K562 (cell line): ENCODE data around the gene SLTM. TPM values are rescaled to one million over a fixed set of nuclear protein-coding genes. Genes with fewer than 3 reads are reported as not detected.
A peak's percentile ranks its signal among the peaks of the same experiment; 100 is the strongest.

ENCODE experiments used
- C11orf30 ChIP-seq: fragments of 450-650 bp; IDR thresholded peaks from 2 replicates; pipeline ENCODE4 v1.6.1; 2016; ENCODE audit warnings: low read depth, mild to moderate bottlenecking
- L3MBTL2 ChIP-seq: fragments of 450-650 bp; IDR thresholded peaks from 2 replicates; pipeline ENCODE4 v1.6.1; 2016; ENCODE audit warnings: mild to moderate bottlenecking, moderate library complexity
- MTA1 ChIP-seq: fragments of 450-650 bp; IDR thresholded peaks from 2 replicates; pipeline ENCODE4 v1.6.1; 2017; ENCODE audit warnings: borderline replicate concordance
- NFE2L1 ChIP-seq: fragments of 450-650 bp; IDR thresholded peaks from 2 replicates; pipeline ENCODE4 v1.6.1; 2016; ENCODE audit warnings: missing genetic modification characterization, low read depth, mild to moderate bottlenecking, missing compliant biosample characterization, moderate library complexity, borderline replicate concordance
- PTBP1 ChIP-seq: fragments of 200-400 bp; formaldehyde crosslinking; IDR thresholded peaks from 2 replicates; pipeline ENCODE4 v1.6.1; 2017; ENCODE audit warnings: low read depth, low read length
- RHOXF2B ChIP-seq: fragments of 250-450 bp; sonication (Bioruptor Pico); conservative IDR thresholded peaks from 2 replicates; pipeline ENCODE4 v1.5.1; 2021
- RNF2 ChIP-seq: sonication (generic); IDR thresholded peaks from 2 replicates; pipeline ENCODE4 v1.6.1; 2016
- SMARCE1 ChIP-seq: fragments of 450-650 bp; IDR thresholded peaks from 2 replicates; pipeline ENCODE4 v1.7.1; 2016; ENCODE audit warnings: mild to moderate bottlenecking
- YY1 ChIP-seq, 3 experiments: IDR thresholded peaks; 2 replicates each; pipeline ENCODE4 v1.6.1; 2011; ENCODE audit warnings: low read length in 2 of 3, mild to moderate bottlenecking in 2 of 3, moderate library complexity in 2 of 3, borderline replicate concordance in 1 of 3, control low read depth in 1 of 3, low read depth in 1 of 3; ENCODE audit not compliant: insufficient read depth in 3 of 3, insufficient replicate concordance in 2 of 3, control insufficient read depth in 1 of 3, insufficient read length in 1 of 3; ENCODE audit errors: extremely low read depth in 1 of 3
- ZNF146 ChIP-seq: IDR thresholded peaks from one replicate; pipeline ENCODE4 v1.6.1; 2018; ENCODE audit warnings: missing compliant biosample characterization; ENCODE audit not compliant: unreplicated experiment
- ZNF3 ChIP-seq: fragments of 250-450 bp; sonication (Bioruptor Pico); IDR thresholded peaks from 2 replicates; pipeline ENCODE4 v1.5.0; 2021; ENCODE audit warnings: mild to moderate bottlenecking, moderate library complexity
- ZSCAN29 ChIP-seq: fragments of 450-650 bp; IDR thresholded peaks from 2 replicates; pipeline ENCODE4 v1.6.1; 2017
- polyA plus RNA-seq, 8 experiments: library from polyadenylated mRNA; depleted of rRNA in 4 of 8; stranded (reverse) in 5 of 8; unstranded in 3 of 8; fragments of >200 nt; fragmentation: Nextera tagmentation in 2 of 8; fragmentation: Illumina TruSeq in 1 of 8; extraction: Ambion mirVana in 2 of 8; extraction: Trizol in 1 of 8; gene quantifications; 2 replicates each; pipeline versions ENCODE4 v1.2.1 to v1.2.3, GENCODE V29; 2011 to 2014; ENCODE audit warnings: inconsistent platforms in 1 of 8, missing spikeins in 1 of 8
- total RNA-seq, 7 experiments: library from RNA; depleted of rRNA in 6 of 7; stranded (reverse); fragments of >200 nt in 6 of 7; fragmentation: Illumina TruSeq in 2 of 7; extraction: Trizol in 2 of 7; gene quantifications; 2 replicates each; pipeline versions ENCODE4 v1.2.1 to v1.2.3, GENCODE V29; 2011 to 2021; ENCODE audit warnings: low replicate concordance in 1 of 7
- TF ChIP-seq, protein P1 (sequence below), 2 experiments: fragments of 450-650 bp in 1 of 2; sonication (generic) in 1 of 2; formaldehyde crosslinking in 1 of 2; IDR thresholded peaks; 2 replicates each; pipeline versions ENCODE4 v1.7.1 to v1.9.0; 2016 to 2022; ENCODE audit warnings: inconsistent platforms in 1 of 2, mild to moderate bottlenecking in 1 of 2, missing genetic modification reagents in 1 of 2
- TF ChIP-seq, protein P2 (sequence below): fragments of 250-450 bp; sonication (Bioruptor Pico); IDR thresholded peaks from 2 replicates; pipeline ENCODE4 v1.4.0; 2020
- TF ChIP-seq, protein P3 (sequence below): fragments of 250-450 bp; sonication (Bioruptor Pico); IDR thresholded peaks from 2 replicates; pipeline ENCODE4 v1.4.0; 2020; ENCODE audit warnings: mild to moderate bottlenecking

SLTM gene
- total and polyA plus RNA-seq, 9 of the 15 experiments (the other 6 are each of a cell fraction or from before 2014, with no cell fraction given): 39.5 to 163 (median 102) TPM

DNA sequence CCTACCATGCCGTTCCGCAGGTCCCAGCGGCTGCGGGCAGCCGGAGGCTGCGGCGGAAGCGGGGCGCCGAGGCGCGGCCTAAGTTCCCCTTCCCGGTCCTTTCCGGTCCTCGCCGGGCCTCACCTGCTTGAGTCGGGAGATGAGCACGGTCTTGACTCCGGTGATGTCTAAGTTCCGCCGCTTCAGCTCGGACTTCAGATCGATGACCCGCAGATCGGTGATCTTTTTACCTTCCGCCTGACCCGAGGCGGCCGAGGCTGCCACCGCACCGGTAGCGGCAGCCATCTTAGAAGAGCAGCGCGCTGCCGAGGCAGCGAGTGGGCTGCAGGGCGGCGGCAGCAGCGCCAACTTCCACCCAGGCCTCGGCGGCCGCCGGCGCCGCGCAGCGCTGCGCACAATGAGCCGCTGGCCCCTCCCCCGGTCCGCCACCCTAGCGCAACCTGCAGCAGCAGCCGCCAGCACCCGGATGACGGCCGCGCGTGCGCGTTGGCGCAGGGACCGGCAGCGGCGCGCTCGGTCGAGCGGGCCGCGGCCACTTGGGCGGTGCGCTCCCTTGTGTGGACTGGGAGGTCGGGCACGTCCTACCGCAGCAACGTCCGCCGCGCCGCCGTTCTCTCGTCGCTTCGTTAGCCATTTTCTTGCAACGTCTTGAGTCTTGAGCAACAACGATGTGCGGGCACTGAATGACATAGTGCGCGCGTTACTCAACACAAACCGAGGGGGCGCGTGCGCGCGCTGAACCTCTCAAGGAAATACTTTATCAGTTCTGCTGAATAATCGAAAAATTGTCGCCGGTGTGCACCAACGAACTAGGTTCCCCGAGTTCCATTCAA is at the start of gene SLTM (continued):
- TF ChIP-seq, protein P1, sequence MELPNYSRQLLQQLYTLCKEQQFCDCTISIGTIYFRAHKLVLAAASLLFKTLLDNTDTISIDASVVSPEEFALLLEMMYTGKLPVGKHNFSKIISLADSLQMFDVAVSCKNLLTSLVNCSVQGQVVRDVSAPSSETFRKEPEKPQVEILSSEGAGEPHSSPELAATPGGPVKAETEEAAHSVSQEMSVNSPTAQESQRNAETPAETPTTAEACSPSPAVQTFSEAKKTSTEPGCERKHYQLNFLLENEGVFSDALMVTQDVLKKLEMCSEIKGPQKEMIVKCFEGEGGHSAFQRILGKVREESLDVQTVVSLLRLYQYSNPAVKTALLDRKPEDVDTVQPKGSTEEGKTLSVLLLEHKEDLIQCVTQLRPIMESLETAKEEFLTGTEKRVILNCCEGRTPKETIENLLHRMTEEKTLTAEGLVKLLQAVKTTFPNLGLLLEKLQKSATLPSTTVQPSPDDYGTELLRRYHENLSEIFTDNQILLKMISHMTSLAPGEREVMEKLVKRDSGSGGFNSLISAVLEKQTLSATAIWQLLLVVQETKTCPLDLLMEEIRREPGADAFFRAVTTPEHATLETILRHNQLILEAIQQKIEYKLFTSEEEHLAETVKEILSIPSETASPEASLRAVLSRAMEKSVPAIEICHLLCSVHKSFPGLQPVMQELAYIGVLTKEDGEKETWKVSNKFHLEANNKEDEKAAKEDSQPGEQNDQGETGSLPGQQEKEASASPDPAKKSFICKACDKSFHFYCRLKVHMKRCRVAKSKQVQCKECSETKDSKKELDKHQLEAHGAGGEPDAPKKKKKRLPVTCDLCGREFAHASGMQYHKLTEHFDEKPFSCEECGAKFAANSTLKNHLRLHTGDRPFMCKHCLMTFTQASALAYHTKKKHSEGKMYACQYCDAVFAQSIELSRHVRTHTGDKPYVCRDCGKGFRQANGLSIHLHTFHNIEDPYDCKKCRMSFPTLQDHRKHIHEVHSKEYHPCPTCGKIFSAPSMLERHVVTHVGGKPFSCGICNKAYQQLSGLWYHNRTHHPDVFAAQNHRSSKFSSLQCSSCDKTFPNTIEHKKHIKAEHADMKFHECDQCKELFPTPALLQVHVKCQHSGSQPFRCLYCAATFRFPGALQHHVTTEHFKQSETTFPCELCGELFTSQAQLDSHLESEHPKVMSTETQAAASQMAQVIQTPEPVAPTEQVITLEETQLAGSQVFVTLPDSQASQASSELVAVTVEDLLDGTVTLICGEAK (IDR thresholded peaks at IDR 0.05): peak; percentile 46
- TF ChIP-seq, protein P1 (CRISPR knock-in tag; IDR thresholded peaks at IDR 0.05): no peak
- TF ChIP-seq C11orf30: peak; percentile 99
- peak; percentile 94 to 96 (median 95) for TF ChIP-seq YY1 (IDR thresholded peaks at IDR 0.05; ENCODE audit: borderline replicate concordance in 1 of 3, control insufficient read depth in 1 of 3, extremely low read depth in 1 of 3, insufficient read depth in 3 of 3, insufficient read length in 1 of 3, insufficient replicate concordance in 2 of 3, low read depth in 1 of 3, low read length in 2 of 3)
- no peak for TF ChIP-seq PTBP1
- no peak for TF ChIP-seq RHOXF2B
- TF ChIP-seq ZSCAN29: no peak
- TF ChIP-seq RNF2: no peak
- TF ChIP-seq ZNF146 (CRISPR knock-in tag): no peak
- TF ChIP-seq SMARCE1: no peak
- TF ChIP-seq, protein P2, sequence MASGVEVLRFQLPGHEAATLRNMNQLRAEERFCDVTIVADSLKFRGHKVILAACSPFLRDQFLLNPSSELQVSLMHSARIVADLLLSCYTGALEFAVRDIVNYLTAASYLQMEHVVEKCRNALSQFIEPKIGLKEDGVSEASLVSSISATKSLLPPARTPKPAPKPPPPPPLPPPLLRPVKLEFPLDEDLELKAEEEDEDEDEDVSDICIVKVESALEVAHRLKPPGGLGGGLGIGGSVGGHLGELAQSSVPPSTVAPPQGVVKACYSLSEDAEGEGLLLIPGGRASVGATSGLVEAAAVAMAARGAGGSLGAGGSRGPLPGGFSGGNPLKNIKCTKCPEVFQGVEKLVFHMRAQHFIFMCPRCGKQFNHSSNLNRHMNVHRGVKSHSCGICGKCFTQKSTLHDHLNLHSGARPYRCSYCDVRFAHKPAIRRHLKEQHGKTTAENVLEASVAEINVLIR: no peak
- TF ChIP-seq, protein P3, sequence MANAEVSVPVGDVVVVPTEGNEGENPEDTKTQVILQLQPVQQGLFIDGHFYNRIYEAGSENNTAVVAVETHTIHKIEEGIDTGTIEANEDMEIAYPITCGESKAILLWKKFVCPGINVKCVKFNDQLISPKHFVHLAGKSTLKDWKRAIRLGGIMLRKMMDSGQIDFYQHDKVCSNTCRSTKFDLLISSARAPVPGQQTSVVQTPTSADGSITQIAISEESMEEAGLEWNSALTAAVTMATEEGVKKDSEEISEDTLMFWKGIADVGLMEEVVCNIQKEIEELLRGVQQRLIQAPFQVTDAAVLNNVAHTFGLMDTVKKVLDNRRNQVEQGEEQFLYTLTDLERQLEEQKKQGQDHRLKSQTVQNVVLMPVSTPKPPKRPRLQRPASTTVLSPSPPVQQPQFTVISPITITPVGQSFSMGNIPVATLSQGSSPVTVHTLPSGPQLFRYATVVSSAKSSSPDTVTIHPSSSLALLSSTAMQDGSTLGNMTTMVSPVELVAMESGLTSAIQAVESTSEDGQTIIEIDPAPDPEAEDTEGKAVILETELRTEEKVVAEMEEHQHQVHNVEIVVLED (CRISPR knock-in tag): peak; percentile 86
- TF ChIP-seq ZNF3 (CRISPR knock-in tag): no peak
- no peak for TF ChIP-seq NFE2L1 (tag)
- no peak for TF ChIP-seq MTA1
- TF ChIP-seq L3MBTL2: peak; percentile 72
